Body of pancreas (tissue), 4 donors: ENCODE data around the gene CHAC1.

Source experiments
- POLR2A ChIP-seq, 3 donors: fragments of 450-650 bp; IDR thresholded peaks; one replicate each; pipeline ENCODE4 v1.6.1; 2016; ENCODE audit warnings: antibody characterized with exemption in 3 of 3, mild to moderate bottlenecking in 2 of 3
- TF ChIP-seq, protein P1 (sequence below), 7 experiments: fragments of 450-650 bp in 4 of 7; fragments of 200-600 bp in 3 of 7; sonication (generic) in 3 of 7; IDR thresholded peaks; one replicate each; pipeline ENCODE4 v1.5.1; 2016 to 2019; ENCODE audit warnings: antibody characterized with exemption in 7 of 7

DNA sequence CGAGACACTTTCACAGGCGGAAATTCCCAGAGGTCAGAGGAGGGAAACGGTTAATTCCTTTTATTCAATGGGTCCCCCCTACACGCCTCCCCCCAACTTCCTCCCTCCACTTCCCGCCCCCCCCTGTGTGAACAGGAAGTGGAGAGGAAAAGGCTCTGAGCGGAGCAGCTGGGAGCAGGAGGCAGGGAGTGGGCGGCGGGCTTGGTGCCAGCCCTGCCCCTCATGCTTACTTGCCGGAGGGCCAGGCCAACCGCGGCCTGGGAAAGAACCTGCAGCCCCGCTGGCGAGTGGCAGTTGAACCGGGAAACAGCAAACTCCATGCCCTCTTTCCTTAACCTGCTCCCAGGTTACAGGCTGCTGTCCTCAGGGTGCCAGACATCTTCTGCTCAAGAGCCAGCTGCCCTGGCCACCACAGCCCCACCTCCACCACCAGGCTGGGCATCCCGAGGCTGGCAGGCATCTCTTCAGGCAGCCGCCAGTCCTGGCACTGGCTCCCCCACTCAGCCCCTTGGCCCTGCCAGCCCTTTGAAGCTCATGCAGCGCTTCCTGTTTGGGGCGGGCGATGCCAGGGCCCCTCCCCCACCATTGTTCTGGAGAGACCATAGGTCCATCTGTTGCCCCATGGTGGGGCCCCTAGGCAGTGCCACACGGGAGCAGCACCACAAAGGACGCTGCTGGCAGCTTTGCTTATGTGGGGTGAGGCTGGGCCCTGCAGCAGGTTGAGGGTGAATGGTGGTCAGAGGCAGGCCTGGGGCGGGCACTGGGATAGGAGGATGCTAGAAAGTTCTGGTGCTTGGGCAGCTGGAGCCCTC lies 46.1 kb upstream of the CHAC1 start:
- no peak for TF ChIP-seq POLR2A (IDR thresholded peaks at IDR 0.05)
- TF ChIP-seq, protein P1, sequence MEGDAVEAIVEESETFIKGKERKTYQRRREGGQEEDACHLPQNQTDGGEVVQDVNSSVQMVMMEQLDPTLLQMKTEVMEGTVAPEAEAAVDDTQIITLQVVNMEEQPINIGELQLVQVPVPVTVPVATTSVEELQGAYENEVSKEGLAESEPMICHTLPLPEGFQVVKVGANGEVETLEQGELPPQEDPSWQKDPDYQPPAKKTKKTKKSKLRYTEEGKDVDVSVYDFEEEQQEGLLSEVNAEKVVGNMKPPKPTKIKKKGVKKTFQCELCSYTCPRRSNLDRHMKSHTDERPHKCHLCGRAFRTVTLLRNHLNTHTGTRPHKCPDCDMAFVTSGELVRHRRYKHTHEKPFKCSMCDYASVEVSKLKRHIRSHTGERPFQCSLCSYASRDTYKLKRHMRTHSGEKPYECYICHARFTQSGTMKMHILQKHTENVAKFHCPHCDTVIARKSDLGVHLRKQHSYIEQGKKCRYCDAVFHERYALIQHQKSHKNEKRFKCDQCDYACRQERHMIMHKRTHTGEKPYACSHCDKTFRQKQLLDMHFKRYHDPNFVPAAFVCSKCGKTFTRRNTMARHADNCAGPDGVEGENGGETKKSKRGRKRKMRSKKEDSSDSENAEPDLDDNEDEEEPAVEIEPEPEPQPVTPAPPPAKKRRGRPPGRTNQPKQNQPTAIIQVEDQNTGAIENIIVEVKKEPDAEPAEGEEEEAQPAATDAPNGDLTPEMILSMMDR (IDR thresholded peaks at IDR 0.05), result no peak
